GM04504 (cell line): ENCODE data around the gene DDIT3.
"Not testable (repeated sequence)": the region's sequence is repeated elsewhere in the genome, so short reads cannot be mapped to it uniquely, and the experiment has no call there.

Source experiments
- DNase-seq: peaks from one replicate; pipeline ENCODE4 v3.0.0-alpha.2; 2012; ENCODE audit warnings: low read depth

The DDIT3 gene

DNA sequence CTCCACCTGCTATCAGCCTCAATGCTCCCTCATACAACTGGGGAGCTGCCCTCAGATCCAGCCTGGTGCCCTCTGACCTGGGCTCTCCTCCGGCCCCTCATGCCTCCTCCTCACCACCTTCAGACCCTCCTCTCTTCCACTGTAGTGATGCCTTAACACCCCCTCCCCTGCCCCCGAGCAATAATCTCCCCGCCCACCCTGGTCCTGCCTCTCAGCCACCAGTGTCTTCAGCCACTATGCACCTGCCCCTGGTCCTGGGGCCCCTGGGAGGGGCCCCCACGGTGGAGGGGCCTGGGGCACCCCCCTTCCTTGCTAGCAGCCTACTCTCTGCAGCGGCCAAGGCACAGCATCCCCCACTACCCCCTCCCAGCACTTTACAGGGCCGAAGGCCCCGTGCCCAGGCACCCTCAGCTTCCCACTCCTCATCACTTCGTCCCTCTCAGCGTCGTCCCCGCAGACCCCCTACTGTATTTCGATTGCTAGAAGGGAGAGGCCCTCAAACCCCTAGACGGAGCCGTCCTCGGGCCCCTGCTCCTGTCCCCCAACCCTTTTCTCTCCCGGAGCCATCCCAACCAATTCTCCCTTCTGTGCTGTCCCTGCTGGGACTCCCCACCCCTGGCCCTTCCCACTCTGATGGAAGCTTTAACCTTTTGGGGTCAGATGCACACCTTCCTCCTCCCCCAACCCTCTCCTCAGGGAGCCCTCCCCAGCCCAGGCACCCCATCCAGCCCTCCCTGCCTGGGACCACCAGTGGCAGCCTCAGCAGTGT is 5.5 kb upstream of the DDIT3 start:
- DNase-seq = no peak

GRCh38 chr12:57524814-57525614 is 4.7 kb upstream of the DDIT3 start:
- DNase-seq = no peak

- no peak for DNase-seq
Measured at GRCh38 chr12:57523706-57524614, 3.6 kb upstream of the DDIT3 start.

DNA sequence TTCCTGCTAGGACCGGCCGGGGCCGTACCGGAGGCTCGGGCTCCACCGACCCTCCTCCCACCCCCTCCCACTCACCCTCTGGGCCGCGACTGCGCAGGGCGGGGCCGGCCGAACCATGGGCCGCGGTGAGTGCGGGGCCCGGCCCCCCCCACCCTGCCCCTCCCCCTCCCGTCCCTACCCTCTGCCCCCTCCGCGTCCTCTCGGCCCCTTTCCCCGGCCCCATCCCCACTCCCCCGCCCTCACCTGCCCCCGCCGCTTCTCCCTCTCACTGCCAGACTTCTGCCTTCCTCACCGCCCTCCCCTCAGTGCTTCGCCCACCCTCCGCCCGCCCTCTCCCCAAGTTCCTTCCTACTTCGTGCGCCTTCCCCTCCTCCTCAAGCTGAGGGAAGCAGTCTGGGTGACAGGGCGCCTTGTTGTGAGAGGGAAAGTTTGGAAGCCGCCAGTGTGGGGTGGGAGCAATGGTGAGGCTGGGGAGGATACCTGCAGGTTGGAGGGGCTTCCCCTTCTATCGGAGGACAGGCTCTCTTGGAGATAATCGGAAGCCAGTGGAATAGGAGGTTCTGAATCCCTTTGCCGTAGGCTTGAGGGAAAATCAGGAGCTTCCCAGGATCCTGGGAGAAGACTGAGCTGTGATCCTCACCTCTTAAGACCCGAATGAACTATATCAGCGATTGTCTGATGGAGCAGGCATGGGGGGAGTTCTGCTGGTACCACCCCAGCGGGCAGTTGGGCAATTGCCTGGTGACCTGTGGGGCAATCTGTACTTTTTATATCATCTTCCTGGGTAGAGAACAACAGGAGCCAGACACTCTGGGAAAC is 2.8 kb upstream of the DDIT3 start:
- no peak for DNase-seq

GRCh38 chr12:57522011-57522886 is 1.9 kb upstream of the DDIT3 start, which contains the start of gene MBD6:
Gene MBD6, plus strand, starts transcription at chr12:57522824. Its CDS starts 1,480 bp downstream, at chr12:57524304.
- DNase-seq = peak; percentile 91

GRCh38 chr12:57521525-57522010 is 1.3 kb upstream of the DDIT3 start:
- no peak for DNase-seq

GRCh38 chr12:57519796-57520052 is 590 bp downstream of the DDIT3 start:
- no peak for DNase-seq

GRCh38 chr12:57518920-57519795 is 1.2 kb downstream of the DDIT3 start:
- DNase-seq = no peak

- no peak for DNase-seq
Measured at GRCh38 chr12:57518176-57518919, 2.0 kb downstream of the DDIT3 start.

- DNase-seq = not testable (repeated sequence)
Measured at GRCh38 chr12:57517718-57518117, 2.6 kb downstream of the DDIT3 start.

DNA sequence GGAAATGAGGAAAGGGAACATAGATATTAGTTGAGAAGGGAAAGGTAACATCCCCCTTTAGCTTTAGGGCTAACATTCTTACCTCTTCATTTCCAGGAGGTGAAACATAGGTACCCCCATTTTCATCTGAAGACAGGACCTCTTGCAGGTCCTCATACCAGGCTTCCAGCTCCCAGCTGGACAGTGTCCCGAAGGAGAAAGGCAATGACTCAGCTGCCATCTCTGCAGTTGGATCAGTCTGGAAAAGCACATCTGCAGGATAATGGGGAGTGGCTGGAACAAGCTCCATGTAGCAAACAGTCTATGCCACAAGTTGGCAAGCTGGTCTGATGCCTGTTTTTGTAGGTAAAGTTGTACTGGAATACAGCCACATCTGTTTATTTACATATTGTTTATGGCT is 3.1 kb downstream of the DDIT3 start:
- DNase-seq = peak; percentile 53

GRCh38 chr12:57516617-57517153 is 3.6 kb downstream of the DDIT3 start:
- no peak for DNase-seq

GRCh38 chr12:57515934-57516541 is 4.3 kb downstream of the DDIT3 start:
- DNase-seq = no peak

GRCh38 chr12:57515408-57515933 is 4.8 kb downstream of the DDIT3 start:
- no peak for DNase-seq

DNA sequence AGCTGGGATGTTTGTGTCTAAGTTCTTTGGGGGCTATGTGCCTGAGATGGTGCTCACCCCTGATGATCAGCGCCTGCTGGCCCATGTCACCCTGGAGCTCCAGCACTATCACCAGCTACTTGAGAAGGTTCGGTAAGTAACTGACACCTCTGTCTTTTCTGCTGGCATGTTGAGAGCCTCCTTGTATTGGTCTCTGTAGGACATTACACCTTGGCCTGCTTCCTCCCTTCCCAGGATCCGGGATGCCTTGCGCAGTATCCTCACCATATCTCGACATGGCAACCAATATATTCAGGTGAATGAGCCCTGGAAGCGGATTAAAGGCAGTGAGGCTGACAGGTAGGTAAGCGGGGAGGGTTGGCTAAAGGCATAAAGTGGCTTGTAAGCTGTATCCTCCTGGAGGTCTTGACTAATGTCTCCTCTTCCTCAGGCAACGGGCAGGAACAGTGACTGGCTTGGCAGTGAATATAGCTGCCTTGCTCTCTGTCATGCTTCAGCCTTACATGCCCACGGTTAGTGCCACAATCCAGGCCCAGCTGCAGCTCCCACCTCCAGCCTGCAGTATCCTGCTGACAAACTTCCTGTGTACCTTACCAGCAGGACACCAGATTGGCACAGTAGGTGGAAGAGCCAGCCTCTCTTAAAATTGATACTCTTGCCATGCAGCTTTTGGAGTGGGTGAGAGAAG is 5.5 kb downstream of the DDIT3 start:
- no peak for DNase-seq

GRCh38 chr12:57514246-57514645 is 6.1 kb downstream of the DDIT3 start:
- not testable (repeated sequence) for DNase-seq

DNA sequence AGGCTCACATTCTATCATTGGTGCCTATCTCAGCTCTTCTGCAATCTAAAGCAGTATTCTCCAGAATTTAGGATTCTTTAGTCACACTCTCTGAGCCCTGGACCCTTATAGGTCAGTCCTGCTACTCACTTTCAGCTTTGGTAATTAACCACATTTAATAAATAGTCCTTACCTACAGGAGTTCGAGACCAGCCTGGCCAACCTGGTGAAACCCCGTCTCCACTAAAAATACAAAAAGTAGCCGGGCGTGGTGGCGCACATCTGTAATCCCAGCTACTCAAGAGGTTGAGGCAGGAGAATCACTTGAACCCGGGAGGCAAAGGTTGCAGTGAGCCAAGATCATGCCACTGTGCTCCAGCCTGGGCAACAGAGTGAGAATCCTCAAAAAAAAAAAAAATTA is 6.6 kb downstream of the DDIT3 start:
- DNase-seq = not testable (repeated sequence)
